Measurements from ENCODE around the gene ATOSB.

GRCh38 chr9:35060548-35061207 lies 55.0 kb downstream of the ATOSB start:
- no peak for TF ChIP-seq TSHZ2 (CRISPR knock-in tag; IDR thresholded peaks at IDR 0.05)
- no peak for TF ChIP-seq ZFP30 (CRISPR knock-in tag; IDR thresholded peaks at IDR 0.05)
- no peak for TF ChIP-seq POU6F1 (CRISPR knock-in tag; IDR thresholded peaks at IDR 0.05; ENCODE audit: borderline replicate concordance, low read depth)
- TF ChIP-seq ZNF565 (CRISPR knock-in tag; conservative IDR thresholded peaks at IDR 0.05; ENCODE audit: low read depth): no peak
- TF ChIP-seq ESRRG (CRISPR knock-in tag; IDR thresholded peaks at IDR 0.05): no peak
- TF ChIP-seq ZNF8 (CRISPR knock-in tag; IDR thresholded peaks at IDR 0.05): no peak
- TF ChIP-seq PPARA (CRISPR knock-in tag; IDR thresholded peaks at IDR 0.05; ENCODE audit: borderline replicate concordance): no peak
- no peak for TF ChIP-seq ZFP3 (CRISPR knock-in tag; IDR thresholded peaks at IDR 0.05)

Measured in SK-N-SH treated with all-trans-retinoic acid at 6 μM for 48 hours (cell line).